Measurements from ENCODE around the gene NRXN3. TPM values are rescaled to one million over a fixed set of nuclear protein-coding genes. Genes with fewer than 3 reads are reported as not detected.

Gene NRXN3
- polyA plus RNA-seq, 1 donor from 2014 or later: 110 TPM

GRCh38 chr14:79260406-79260805, 1090.2 kb downstream of the NRXN3 start:
- Histone ChIP-seq H3K4me3 (ENCODE audit: low read length) (no peak overlapping the region), H3K79me2 (replicated peaks; ENCODE audit: insufficient read depth, low read length) (no peaks in the 10 kb centered on the region), H3K27me3 (ENCODE audit: insufficient read depth, low read depth, low read length) (no peaks in the 10 kb centered on the region), H3K4me2 (ENCODE audit: low read length) (no peak overlapping the region), H3K36me3 (ENCODE audit: insufficient read depth, low read length) (no peaks in the 10 kb centered on the region), H4K20me1 (ENCODE audit: insufficient read depth) (no peaks in the 10 kb centered on the region), H2AFZ (ENCODE audit: low read depth, low read length) (no peak overlapping the region), H3K9me3 (ENCODE audit: low read length) (no peaks in the 10 kb centered on the region), H3F3A (ENCODE audit: insufficient read depth, low read length, poor library complexity, severe bottlenecking) (no peaks in the 10 kb centered on the region), H3K9ac (ENCODE audit: low read length) (no peak overlapping the region), H3K27ac (ENCODE audit: low read length) (no peak overlapping the region), H3K9me2 (ENCODE audit: insufficient read depth, low read length) (no peaks in the 10 kb centered on the region)
- TF ChIP-seq TAF1 (IDR thresholded peaks at IDR 0.05; ENCODE audit: low read depth) (no peak), RAD21 (conservative IDR thresholded peaks at IDR 0.05) (no peak), EZH2 (IDR thresholded peaks at IDR 0.05; ENCODE audit: borderline replicate concordance, insufficient read depth, low read length, poor library complexity, severe bottlenecking) (no peak), MXI1 (conservative IDR thresholded peaks at IDR 0.05; ENCODE audit: poor library complexity, severe bottlenecking) (no peak), REST (IDR thresholded peaks at IDR 0.05; ENCODE audit: borderline replicate concordance) (no peak), EP300 (conservative IDR thresholded peaks at IDR 0.05; ENCODE audit: poor library complexity, severe bottlenecking) (no peak), POLR2AphosphoS5 (IDR thresholded peaks at IDR 0.05) (no peak), SMC3 (conservative IDR thresholded peaks at IDR 0.05; ENCODE audit: poor library complexity) (no peak)

GRCh38 chr14:79265366-79265946, 1095.3 kb downstream of the NRXN3 start:
- H3K9me2 ChIP-seq (ENCODE audit: insufficient read depth, low read length): no peaks in the 10 kb centered on the region
- H3K27me3 ChIP-seq (ENCODE audit: insufficient read depth, low read depth, low read length): no peaks in the 10 kb centered on the region
- no peak overlapping the region for H3K4me2 ChIP-seq (ENCODE audit: low read length)
- no peaks in the 10 kb centered on the region for H3K9me3 ChIP-seq (ENCODE audit: low read length)
- no peaks in the 10 kb centered on the region for H3K79me2 ChIP-seq (replicated peaks; ENCODE audit: insufficient read depth, low read length)
- TF ChIP-seq REST (IDR thresholded peaks at IDR 0.05; ENCODE audit: borderline replicate concordance): no peak
- no peak for TF ChIP-seq POLR2AphosphoS5 (IDR thresholded peaks at IDR 0.05)
- no peak for TF ChIP-seq CTCF (IDR thresholded peaks at IDR 0.05; ENCODE audit: poor library complexity, severe bottlenecking)
- TF ChIP-seq RAD21 (conservative IDR thresholded peaks at IDR 0.05): no peak
- no peak for TF ChIP-seq EZH2 (IDR thresholded peaks at IDR 0.05; ENCODE audit: borderline replicate concordance, insufficient read depth, low read length, poor library complexity, severe bottlenecking)
- no peak for TF ChIP-seq MXI1 (conservative IDR thresholded peaks at IDR 0.05; ENCODE audit: poor library complexity, severe bottlenecking)
- no peak for TF ChIP-seq EP300 (conservative IDR thresholded peaks at IDR 0.05; ENCODE audit: poor library complexity, severe bottlenecking)
- no peak for TF ChIP-seq TAF1 (IDR thresholded peaks at IDR 0.05; ENCODE audit: low read depth)
- TF ChIP-seq SMC3 (conservative IDR thresholded peaks at IDR 0.05; ENCODE audit: poor library complexity): no peak
- H3F3A ChIP-seq (ENCODE audit: insufficient read depth, low read length, poor library complexity, severe bottlenecking): no peaks in the 10 kb centered on the region
- H4K20me1 ChIP-seq (ENCODE audit: insufficient read depth): no peaks in the 10 kb centered on the region
- H3K4me3 ChIP-seq (ENCODE audit: low read length): no peak overlapping the region
- no peak overlapping the region for H3K27ac ChIP-seq (ENCODE audit: low read length)
- H3K9ac ChIP-seq (ENCODE audit: low read length): no peak overlapping the region
- H2AFZ ChIP-seq (ENCODE audit: low read depth, low read length): no peak overlapping the region
- H3K36me3 ChIP-seq (ENCODE audit: insufficient read depth, low read length): no peaks in the 10 kb centered on the region
